Thyroid gland (tissue), 4 donors: ENCODE results near the gene CNNM4.

Experiments used
- CTCF ChIP-seq, 6 experiments: fragments of 200-600 bp in 3 of 6; fragments of 450-650 bp in 3 of 6; sonication (generic) in 3 of 6; IDR thresholded peaks; one replicate each; pipeline ENCODE4 v1.5.1; 2016 to 2019; ENCODE audit warnings: antibody characterized with exemption in 6 of 6, mild to moderate bottlenecking in 2 of 6, inconsistent platforms in 1 of 6, moderate library complexity in 1 of 6
- POLR2A ChIP-seq, 2 donors: fragments of 450-650 bp; IDR thresholded peaks; one replicate each; pipeline ENCODE4 v1.6.1; 2017; ENCODE audit warnings: antibody characterized with exemption in 2 of 2, mild to moderate bottlenecking in 2 of 2, moderate library complexity in 1 of 2

GRCh38 chr2:96792772-96793749 is 32.4 kb downstream of the CNNM4 start:
- TF ChIP-seq POLR2A (IDR thresholded peaks at IDR 0.05) (no peak), CTCF (IDR thresholded peaks at IDR 0.05) (no peak)
